Large intestine (tissue), 3 donors: ENCODE measurements around the gene IYD. TPM values are rescaled to one million over a fixed set of nuclear protein-coding genes. Genes with fewer than 3 reads are reported as not detected.
A peak's percentile ranks its signal among the peaks of the same experiment; 100 is the strongest.

ENCODE experiments used
- DNase-seq, 2 donors: peaks; one replicate each; pipeline versions ENCODE4 v3.0.0 to v3.0.0-alpha.2; 2013
- H3K27ac ChIP-seq: one replicate; pipeline ENCODE4 v1.5.1; 2013; ENCODE audit warnings: low read length
- H3K27me3 ChIP-seq: 2 replicates; pipeline ENCODE4 v1.6.1; 2013; ENCODE audit warnings: low read length; ENCODE audit not compliant: control insufficient read depth, insufficient read depth
- H3K36me3 ChIP-seq: 2 replicates; pipeline ENCODE4 v1.6.1; 2013; ENCODE audit warnings: low read length; ENCODE audit not compliant: control insufficient read depth, insufficient read depth
- H3K4me1 ChIP-seq: one replicate; pipeline ENCODE4 v1.6.1; 2013; ENCODE audit warnings: low read length; ENCODE audit not compliant: control insufficient read depth, insufficient read depth
- H3K4me3 ChIP-seq: one replicate; pipeline ENCODE4 v1.5.1; 2013; ENCODE audit warnings: low read length
- H3K9me3 ChIP-seq: one replicate; pipeline ENCODE4 v1.6.1; 2013; ENCODE audit warnings: mild to moderate bottlenecking, low read depth, low read length, moderate library complexity; ENCODE audit not compliant: control insufficient read depth
- WGBS: methylation state at CpG from one replicate; pipeline ENCODE4 v1.1.5; 2013; ENCODE audit warnings: low lambda C conversion rate; ENCODE audit not compliant: insufficient coverage; 5-methylcytosine and 5-hydroxymethylcytosine counted together
- polyA plus RNA-seq: library from polyadenylated mRNA; unstranded; fragments of 120-200 nt; gene quantifications from one replicate; pipeline ENCODE4 v1.2.1, GENCODE V29; 2013

Gene IYD
- polyA plus RNA-seq, 1 donor = 15.9 TPM

DNA sequence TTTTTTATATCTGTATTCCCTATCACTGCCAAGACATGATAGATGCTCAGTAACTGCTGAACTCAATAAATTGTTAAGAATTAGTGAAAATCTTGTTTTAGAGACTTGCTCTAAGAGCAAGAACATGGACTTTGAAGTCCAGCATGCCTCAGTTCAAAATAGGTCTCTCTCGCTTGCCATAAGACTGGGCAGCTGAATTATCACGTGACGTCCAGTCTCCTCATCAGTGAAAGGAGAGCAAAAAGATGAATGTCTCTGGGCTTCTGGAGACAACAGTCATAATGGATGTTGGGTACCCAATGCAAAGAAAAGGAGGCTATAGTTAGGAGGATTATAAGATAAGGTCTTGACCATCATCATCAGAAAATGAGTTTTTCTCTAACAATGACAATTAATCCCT, 82.1 kb downstream of the IYD start:
- Histone ChIP-seq H3K27ac (no peak overlapping the region), H3K36me3 (no peaks in the 10 kb centered on the region), H3K4me1 (no peaks in the 10 kb centered on the region), H3K9me3 (no peaks in the 10 kb centered on the region), H3K27me3 (no peaks in the 10 kb centered on the region), H3K4me3 (no peak overlapping the region)
- no peak for DNase-seq
- WGBS = no CpG with 5 or more reads among the region's 3 CpGs

DNA sequence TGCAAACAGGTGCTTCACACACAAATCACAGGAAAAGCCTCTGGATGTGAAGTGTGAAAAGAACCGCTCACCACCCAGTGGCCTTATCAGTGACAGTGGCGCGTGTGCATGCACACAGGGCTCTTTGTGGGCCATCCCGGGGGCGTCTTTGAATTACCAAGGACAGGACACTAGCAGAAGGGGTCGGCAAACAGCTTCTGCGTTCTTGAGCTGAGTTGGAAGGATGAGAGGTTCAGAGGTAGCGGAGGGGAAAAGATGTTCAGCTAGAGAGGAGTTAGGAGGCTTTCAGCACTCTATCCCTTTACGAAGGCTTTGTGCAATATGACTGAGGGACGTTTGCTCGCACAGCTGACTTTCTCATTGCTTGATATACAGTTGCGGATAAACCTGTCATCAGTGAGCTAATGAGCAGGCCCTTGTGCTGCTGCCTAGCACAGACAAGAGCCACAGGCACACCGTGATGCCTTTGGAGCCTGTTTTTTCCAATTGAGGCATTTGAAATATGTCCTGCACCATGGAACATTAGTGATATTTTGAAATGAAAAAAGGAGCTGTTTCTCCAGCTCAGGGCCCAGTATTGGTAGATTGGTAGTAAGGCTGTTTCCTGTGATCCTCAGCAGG, 83.1 kb downstream of the IYD start:
- H3K4me3 ChIP-seq = no peak overlapping the region
- no CpG with 5 or more reads among the region's 13 CpGs for WGBS
- H3K36me3 ChIP-seq = no peaks in the 10 kb centered on the region
- peaks cover 5% of the 10 kb centered on the region for H3K4me1 ChIP-seq
- no peaks in the 10 kb centered on the region for H3K27me3 ChIP-seq
- no peak for DNase-seq
- H3K27ac ChIP-seq = no peak overlapping the region
- no peaks in the 10 kb centered on the region for H3K9me3 ChIP-seq

DNA sequence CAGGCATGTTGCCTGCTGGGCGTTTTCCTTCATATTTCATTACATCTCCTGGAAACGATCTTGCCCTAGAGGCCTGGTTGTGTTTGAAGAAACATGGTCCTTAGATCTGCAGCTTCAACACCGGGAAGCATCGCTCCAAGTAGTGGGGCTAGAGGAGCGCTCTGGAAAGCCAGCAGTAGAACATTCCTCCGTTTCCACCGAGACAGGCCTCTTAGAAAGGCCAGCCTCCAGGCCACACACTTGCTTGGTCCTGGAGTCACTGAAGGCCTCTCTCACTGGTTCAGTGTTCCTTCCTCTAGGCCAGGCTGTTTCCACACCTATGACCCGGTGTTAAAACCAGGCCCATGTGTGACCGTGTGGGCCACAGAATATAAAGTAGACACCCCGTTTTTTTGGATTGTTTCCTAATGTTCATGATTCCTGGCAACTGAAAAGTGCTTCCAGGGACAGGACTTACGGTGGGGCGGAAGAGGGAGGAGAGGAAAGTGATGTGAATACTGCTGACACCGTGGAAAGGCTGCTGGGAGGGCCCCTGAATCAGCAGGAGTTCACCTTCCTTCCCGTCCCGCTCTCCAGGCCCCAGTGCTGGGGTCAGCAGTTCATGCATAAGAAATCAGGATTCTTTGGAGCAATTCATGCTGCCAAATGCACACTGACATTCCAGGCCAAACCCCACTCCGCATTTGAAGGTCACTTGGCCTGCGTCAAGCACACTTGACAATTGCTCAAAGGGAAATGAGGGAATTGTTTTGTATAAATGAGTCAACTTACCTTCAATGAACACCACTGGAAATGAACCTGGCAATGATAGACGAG, 83.8 kb downstream of the IYD start:
- Histone ChIP-seq H3K27ac (no peak overlapping the region), H3K4me3 (no peak overlapping the region), H3K4me1 (peaks cover 11% of the 10 kb centered on the region), H3K36me3 (no peaks in the 10 kb centered on the region), H3K9me3 (no peaks in the 10 kb centered on the region), H3K27me3 (no peaks in the 10 kb centered on the region)
- peak in 1 of 2 donors; percentile 21 for DNase-seq
- WGBS = 90% methylated on average over 2 of the region's 18 CpGs

DNA sequence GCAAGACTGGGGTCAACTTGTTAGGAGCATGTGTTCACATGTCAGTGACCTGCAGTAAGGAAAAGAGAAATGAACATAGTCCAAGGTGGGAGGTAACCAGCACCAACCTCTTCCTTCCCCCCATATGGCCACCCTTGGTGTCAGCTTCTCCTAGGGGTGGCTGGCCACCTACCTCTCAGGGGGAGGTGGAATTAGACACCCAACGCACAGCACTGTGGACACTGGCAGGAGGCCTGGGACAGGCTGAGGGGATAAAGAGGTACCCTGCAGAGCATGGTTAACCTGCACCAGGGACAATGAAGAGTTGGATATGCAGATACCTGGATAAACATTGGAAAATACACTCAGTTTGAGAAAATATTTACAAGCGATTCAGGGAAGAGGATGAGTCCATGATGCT, 84.5 kb downstream of the IYD start:
- no peaks in the 10 kb centered on the region for H3K9me3 ChIP-seq
- no peak overlapping the region for H3K27ac ChIP-seq
- H3K4me3 ChIP-seq = no peak overlapping the region
- H3K27me3 ChIP-seq = no peaks in the 10 kb centered on the region
- DNase-seq = no peak
- no peaks in the 10 kb centered on the region for H3K36me3 ChIP-seq
- peaks cover 13% of the 10 kb centered on the region for H3K4me1 ChIP-seq
- no CpG with 5 or more reads among the region's 2 CpGs for WGBS

Other genes starting within 250 kb of the IYD start
- gene PPP1R14C, start 226.0 kb upstream of the IYD start, polyA plus RNA-seq = 2.9 TPM
- gene PLEKHG1, start 230.9 kb downstream of the IYD start, polyA plus RNA-seq = 7.2 TPM